CD14-positive monocyte (primary cell): ENCODE measurements around the gene LMTK2. TPM values are rescaled to one million over a fixed set of nuclear protein-coding genes. Genes with fewer than 3 reads are reported as not detected.

ENCODE experiments used
- DNase-seq, 3 donors: peaks; one replicate each; pipeline ENCODE4 v3.0.0-alpha.2; 2011 to 2022
- H2AFZ ChIP-seq: 2 replicates; pipeline ENCODE4 v1.6.0; 2012; ENCODE audit warnings: mild to moderate bottlenecking, low read depth, low read length, inconsistent platforms; ENCODE audit not compliant: insufficient read depth, poor library complexity, severe bottlenecking
- H3K27ac ChIP-seq, 2 donors: 1 replicate in 1 of 2; 2 replicates in 1 of 2; pipeline ENCODE4 v1.5.1; 2012 to 2013; ENCODE audit warnings: low read length in 2 of 2, control low read depth in 1 of 2, inconsistent platforms in 1 of 2, low read depth in 1 of 2, mild to moderate bottlenecking in 1 of 2
- H3K27me3 ChIP-seq, 2 donors: one replicate each; pipeline versions ENCODE4 v1.6.0 to v1.6.1; 2011 to 2013; ENCODE audit warnings: low read length in 2 of 2; ENCODE audit not compliant: control insufficient read depth in 2 of 2, insufficient read depth in 2 of 2
- H3K36me3 ChIP-seq, 2 donors: replicated peaks in 1 of 2; 1 replicate in 1 of 2; 2 replicates in 1 of 2; pipeline versions ENCODE4 v1.5.1 to v1.6.1; 2012 to 2013; ENCODE audit warnings: low read length in 2 of 2, control low read depth in 1 of 2, inconsistent platforms in 1 of 2, mild to moderate bottlenecking in 1 of 2; ENCODE audit not compliant: insufficient read depth in 2 of 2, control insufficient read depth in 1 of 2
- H3K4me1 ChIP-seq, 2 donors: 1 replicate in 1 of 2; 2 replicates in 1 of 2; pipeline versions ENCODE4 v1.5.1 to v1.6.1; 2012 to 2013; ENCODE audit warnings: low read length in 2 of 2, control low read depth in 1 of 2, inconsistent platforms in 1 of 2, mild to moderate bottlenecking in 1 of 2, moderate library complexity in 1 of 2; ENCODE audit not compliant: insufficient read depth in 2 of 2, control insufficient read depth in 1 of 2
- H3K4me2 ChIP-seq: replicated peaks from 2 replicates; pipeline ENCODE3; 2012; ENCODE audit warnings: low read length, moderate library complexity, mild to moderate bottlenecking; ENCODE audit not compliant: poor library complexity, severe bottlenecking; ENCODE audit errors: extremely low read depth
- H3K4me3 ChIP-seq, 3 experiments: fragments of 200-600 bp in 1 of 3; sonication (generic) in 1 of 3; replicated peaks in 1 of 3; 1 replicate in 2 of 3; 2 replicates in 1 of 3; pipeline ENCODE4 v1.5.1; 2011 to 2013; ENCODE audit warnings: low read length in 3 of 3, mild to moderate bottlenecking in 3 of 3, control low read depth in 2 of 3, low read depth in 2 of 3, inconsistent platforms in 1 of 3, moderate library complexity in 1 of 3
- H3K79me2 ChIP-seq: 2 replicates; pipeline ENCODE4 v1.6.0; 2012; ENCODE audit warnings: mild to moderate bottlenecking, control low read depth, inconsistent platforms, low read length, moderate library complexity; ENCODE audit not compliant: insufficient read depth
- H3K9ac ChIP-seq: 2 replicates; pipeline ENCODE4 v1.6.0; 2017; ENCODE audit warnings: low read length, mild to moderate bottlenecking; ENCODE audit not compliant: insufficient read depth, poor library complexity, severe bottlenecking
- H3K9me3 ChIP-seq, 2 donors: replicated peaks in 1 of 2; 1 replicate in 1 of 2; 2 replicates in 1 of 2; pipeline versions ENCODE4 v1.5.1 to v1.6.1; 2012 to 2013; ENCODE audit warnings: low read length in 2 of 2, control low read depth in 1 of 2; ENCODE audit not compliant: control insufficient read depth in 1 of 2, insufficient read depth in 1 of 2
- H4K20me1 ChIP-seq: 2 replicates; pipeline ENCODE4 v1.6.0; 2012; ENCODE audit warnings: mild to moderate bottlenecking, low read length, control low read depth, moderate library complexity; ENCODE audit not compliant: insufficient read depth
- H3K27ac Mint-ChIP-seq, 7 donors: one replicate each; pipeline ENCODE4 v1.8.0; 2020; ENCODE audit warnings: mild to moderate bottlenecking in 7 of 7, mixed read lengths in 7 of 7, moderate library complexity in 6 of 7, inconsistent platforms in 2 of 7
- H3K27me3 Mint-ChIP-seq, 3 donors: one replicate each; pipeline ENCODE4 v1.8.0; 2021 to 2022; ENCODE audit warnings: low read depth in 3 of 3, mild to moderate bottlenecking in 3 of 3, mixed read lengths in 3 of 3, moderate library complexity in 3 of 3, inconsistent platforms in 1 of 3
- H3K36me3 Mint-ChIP-seq, 2 donors: one replicate each; pipeline ENCODE4 v1.8.0; 2020; ENCODE audit warnings: mixed read lengths in 2 of 2, inconsistent platforms in 1 of 2, mild to moderate bottlenecking in 1 of 2
- H3K4me1 Mint-ChIP-seq: one replicate; pipeline ENCODE4 v1.8.0; 2020; ENCODE audit warnings: mild to moderate bottlenecking, mixed read lengths
- H3K4me3 Mint-ChIP-seq, 2 donors: one replicate each; pipeline ENCODE4 v1.8.0; 2020; ENCODE audit warnings: mild to moderate bottlenecking in 2 of 2, mixed read lengths in 2 of 2, moderate library complexity in 1 of 2
- H3K9me3 Mint-ChIP-seq, 7 donors: one replicate each; pipeline ENCODE4 v1.8.0; 2020 to 2022; ENCODE audit warnings: mixed read lengths in 7 of 7, mild to moderate bottlenecking in 6 of 7, moderate library complexity in 6 of 7, inconsistent platforms in 2 of 7
- WGBS: methylation state at CpG from one replicate; pipeline ENCODE4 v1.1.5; 2013; ENCODE audit warnings: missing lambda C conversion rate; ENCODE audit not compliant: insufficient coverage; 5-methylcytosine and 5-hydroxymethylcytosine counted together
- intact Hi-C, 2 donors: fragments of 100-400 bp; cut with micrococcal nuclease; formaldehyde crosslinking; loops; one replicate each; pipeline versions ENCODE4 v1.15.0 to v1.15.1; 2023
- polyA plus RNA-seq, 3 donors: library from polyadenylated mRNA; depleted of rRNA in 1 of 3; unstranded in 2 of 3; stranded (reverse) in 1 of 3; fragments of 300-500 nt in 2 of 3; fragments of >200 nt in 1 of 3; fragmentation: Illumina TruSeq in 2 of 3; gene quantifications; 1 replicate in 2 of 3; 2 replicates in 1 of 3; pipeline ENCODE4 v1.2.3, GENCODE V29; 2012 to 2021
- TF ChIP-seq, protein P1 (sequence below): fragments of 200-600 bp; IDR thresholded peaks from one replicate; pipeline ENCODE4 v1.8.0; 2022; ENCODE audit warnings: antibody characterized with exemption, mild to moderate bottlenecking

Gene LMTK2
- polyA plus RNA-seq, 3 donors = 1.7 to 9.2 (median 1.8) TPM

DNA sequence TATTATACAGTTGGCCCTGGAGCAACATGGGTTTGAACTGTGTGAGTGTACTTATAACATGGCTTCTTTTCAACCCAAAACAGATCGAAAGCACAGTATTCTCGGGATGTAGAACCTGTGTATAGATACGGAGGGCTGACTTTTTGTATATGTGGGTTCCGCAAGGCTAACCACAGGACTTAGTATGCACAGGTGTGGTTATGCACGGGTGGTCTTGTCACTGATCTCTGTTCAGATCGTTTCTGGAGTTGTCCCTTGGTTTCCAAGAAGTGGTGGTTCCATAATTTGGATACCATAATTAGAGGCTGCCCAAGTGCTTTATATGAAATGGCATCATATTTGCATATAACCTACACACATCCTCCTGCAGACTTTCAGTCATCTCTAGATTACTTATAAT, 93.7 kb downstream of the LMTK2 start:
- Mint-ChIP-seq H3K27me3 (peaks cover 12 to 35% (median 19%) of the 10 kb centered on the region in 3 donors), H3K27ac (no peak overlapping the region), H3K9me3 (peaks cover 0 to 12% (median 8%) of the 10 kb centered on the region in 7 donors), H3K4me3 (no peak overlapping the region), H3K36me3 (peaks cover 64 to 65% of the 10 kb centered on the region in 2 donors), H3K4me1 (peaks cover 17% of the 10 kb centered on the region)
- Histone ChIP-seq H3K4me1 (peaks cover 14% of the 10 kb centered on the region in 2 donors), H2AFZ (no peak overlapping the region), H4K20me1 (peaks cover 80% of the 10 kb centered on the region), H3K79me2 (no peaks in the 10 kb centered on the region), H3K27me3 (peaks cover 0 to 13% of the 10 kb centered on the region in 2 donors), H3K27ac (no peak overlapping the region), H3K9ac (no peak overlapping the region), H3K9me3 (peaks cover 0 to 6% of the 10 kb centered on the region in 2 donors), H3K4me2 (no peak overlapping the region), H3K36me3 (peaks cover 16 to 38% of the 10 kb centered on the region in 2 donors), H3K4me3 (no peak overlapping the region)
- TF ChIP-seq, protein P1, sequence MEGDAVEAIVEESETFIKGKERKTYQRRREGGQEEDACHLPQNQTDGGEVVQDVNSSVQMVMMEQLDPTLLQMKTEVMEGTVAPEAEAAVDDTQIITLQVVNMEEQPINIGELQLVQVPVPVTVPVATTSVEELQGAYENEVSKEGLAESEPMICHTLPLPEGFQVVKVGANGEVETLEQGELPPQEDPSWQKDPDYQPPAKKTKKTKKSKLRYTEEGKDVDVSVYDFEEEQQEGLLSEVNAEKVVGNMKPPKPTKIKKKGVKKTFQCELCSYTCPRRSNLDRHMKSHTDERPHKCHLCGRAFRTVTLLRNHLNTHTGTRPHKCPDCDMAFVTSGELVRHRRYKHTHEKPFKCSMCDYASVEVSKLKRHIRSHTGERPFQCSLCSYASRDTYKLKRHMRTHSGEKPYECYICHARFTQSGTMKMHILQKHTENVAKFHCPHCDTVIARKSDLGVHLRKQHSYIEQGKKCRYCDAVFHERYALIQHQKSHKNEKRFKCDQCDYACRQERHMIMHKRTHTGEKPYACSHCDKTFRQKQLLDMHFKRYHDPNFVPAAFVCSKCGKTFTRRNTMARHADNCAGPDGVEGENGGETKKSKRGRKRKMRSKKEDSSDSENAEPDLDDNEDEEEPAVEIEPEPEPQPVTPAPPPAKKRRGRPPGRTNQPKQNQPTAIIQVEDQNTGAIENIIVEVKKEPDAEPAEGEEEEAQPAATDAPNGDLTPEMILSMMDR = no peak
- intact Hi-C loops = no loop called here
- WGBS = 96% methylated on average over 5 of the region's 6 CpGs
- DNase-seq = no peak

DNA sequence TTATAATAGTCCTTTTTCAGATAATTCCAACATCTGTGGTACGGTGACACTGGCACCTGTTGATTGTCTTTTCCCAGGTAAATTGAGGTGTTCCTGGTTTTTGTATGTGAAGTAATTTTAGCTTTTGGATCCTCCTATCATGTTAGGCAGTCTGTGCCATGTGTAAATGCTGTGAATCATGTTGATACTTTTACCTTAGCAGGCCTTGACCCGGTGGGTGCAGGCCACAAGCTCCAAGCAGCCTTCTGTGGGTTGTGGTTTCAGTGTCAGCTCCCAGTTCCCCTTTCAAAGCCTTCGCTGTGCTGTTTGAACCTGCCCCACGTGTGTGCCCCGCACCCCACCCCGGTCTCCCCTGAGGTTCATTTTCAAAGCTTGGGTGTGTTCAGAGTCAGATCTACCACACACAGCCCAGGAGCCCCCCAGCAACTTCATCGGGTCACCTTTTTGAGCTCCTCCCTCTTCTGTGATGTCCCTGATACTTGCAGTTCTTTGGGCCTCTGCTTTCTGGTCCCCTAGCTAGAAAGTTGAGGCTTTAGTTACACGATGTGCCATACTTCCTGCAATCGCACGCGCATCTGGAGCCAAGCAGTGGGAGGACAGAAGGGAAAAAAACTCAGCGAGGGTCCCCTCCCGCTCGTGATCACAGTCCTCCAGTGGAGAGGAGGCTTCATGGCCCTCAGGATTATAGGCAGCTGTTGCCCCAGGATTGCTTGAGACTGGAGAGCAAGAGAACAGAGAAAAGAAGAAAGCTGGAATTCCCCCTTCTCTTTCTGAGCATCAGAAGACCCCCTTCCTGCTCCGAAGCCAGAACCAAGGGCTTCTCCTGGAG, 95.9 kb downstream of the LMTK2 start:
- intact Hi-C loops = no loop called here
- Mint-ChIP-seq H3K36me3 (peaks cover 74 to 75% of the 10 kb centered on the region in 2 donors), H3K9me3 (peaks cover 0 to 15% (median 8%) of the 10 kb centered on the region in 7 donors), H3K4me3 (peak overlapping the region in 1 of 2 donors; percentile 68), H3K4me1 (peaks cover 17% of the 10 kb centered on the region), H3K27me3 (peaks cover 12 to 36% (median 19%) of the 10 kb centered on the region in 3 donors), H3K27ac (peak overlapping the region in 4 of 7 donors; percentile 21 to 76 (median 50))
- H3K9me3 ChIP-seq = peaks cover 0 to 6% of the 10 kb centered on the region in 2 donors
- no peaks in the 10 kb centered on the region for H3K79me2 ChIP-seq
- H3K4me3 ChIP-seq = no peak overlapping the region
- TF ChIP-seq, protein P1 = no peak
- no peak overlapping the region for H3K27ac ChIP-seq
- peaks cover 14% of the 10 kb centered on the region in 2 donors for H3K4me1 ChIP-seq
- H2AFZ ChIP-seq = no peak overlapping the region
- H3K4me2 ChIP-seq = peak overlapping the region; percentile 33
- H3K36me3 ChIP-seq = peaks cover 22 to 47% of the 10 kb centered on the region in 2 donors
- 5% methylated on average over 13 of the region's 15 CpGs for WGBS
- H3K27me3 ChIP-seq = peaks cover 0 to 13% of the 10 kb centered on the region in 2 donors
- DNase-seq = peak; percentile 19 to 35 (median 28)
- H4K20me1 ChIP-seq = peaks cover 65% of the 10 kb centered on the region
- H3K9ac ChIP-seq = no peak overlapping the region
